HepG2 (cell line): ENCODE results near the gene MIDN. TPM values are rescaled to one million over a fixed set of nuclear protein-coding genes. Genes with fewer than 3 reads are reported as not detected.

ENCODE experiments used
- ARHGAP35 ChIP-seq: sonication (generic); formaldehyde crosslinking; IDR thresholded peaks from 2 replicates; pipeline ENCODE4 v1.9.0; 2022; ENCODE audit warnings: mild to moderate bottlenecking, inconsistent platforms, moderate library complexity, missing genetic modification reagents, borderline replicate concordance
- KMT2A ChIP-seq: sonication (generic); formaldehyde crosslinking; IDR thresholded peaks from 2 replicates; pipeline ENCODE4 v1.4.0; 2020; ENCODE audit warnings: missing genetic modification reagents
- MIER3 ChIP-seq: IDR thresholded peaks from 2 replicates; pipeline ENCODE4 v1.6.1; 2016; ENCODE audit warnings: missing compliant biosample characterization, borderline replicate concordance
- MXD3 ChIP-seq: IDR thresholded peaks from 2 replicates; pipeline ENCODE4 v1.6.1; 2016; ENCODE audit warnings: mild to moderate bottlenecking, missing biosample characterization, missing genetic modification reagents
- NR2F6 ChIP-seq, 2 experiments: IDR thresholded peaks; 2 replicates each; pipeline ENCODE4 v1.6.1; 2016; ENCODE audit warnings: antibody characterized with exemption in 1 of 2, mild to moderate bottlenecking in 1 of 2
- PAF1 ChIP-seq: IDR thresholded peaks from 2 replicates; pipeline ENCODE4 v1.6.1; 2016; ENCODE audit warnings: missing genetic modification reagents, missing compliant biosample characterization
- RELA ChIP-seq: sonication (generic); formaldehyde crosslinking; IDR thresholded peaks from 2 replicates; pipeline ENCODE4 v1.4.0; 2020; ENCODE audit warnings: missing genetic modification reagents
- SMARCE1 ChIP-seq: fragments of 450-650 bp; IDR thresholded peaks from 2 replicates; pipeline ENCODE4 v1.6.1; 2017; ENCODE audit warnings: borderline replicate concordance
- SP5 ChIP-seq: IDR thresholded peaks from 2 replicates; pipeline ENCODE4 v1.6.1; 2016; ENCODE audit warnings: low read depth, borderline replicate concordance
- SPEN ChIP-seq: sonication (generic); formaldehyde crosslinking; IDR thresholded peaks from 2 replicates; pipeline ENCODE4 v1.5.1; 2020; ENCODE audit warnings: low read depth, mild to moderate bottlenecking, missing genetic modification reagents
- ZC3H4 ChIP-seq: sonication (generic); formaldehyde crosslinking; IDR thresholded peaks from 2 replicates; pipeline ENCODE4 v1.4.0; 2020; ENCODE audit warnings: missing genetic modification reagents, borderline replicate concordance
- ZFP82 ChIP-seq: sonication (generic); formaldehyde crosslinking; IDR thresholded peaks from 2 replicates; pipeline ENCODE4 v1.5.1; 2020; ENCODE audit warnings: mild to moderate bottlenecking, missing genetic modification reagents, borderline replicate concordance
- ZNF142 ChIP-seq: sonication (generic); formaldehyde crosslinking; IDR thresholded peaks from 2 replicates; pipeline ENCODE4 v1.4.0; 2020; ENCODE audit warnings: missing genetic modification reagents
- ZNF230 ChIP-seq: sonication (generic); formaldehyde crosslinking; IDR thresholded peaks from 2 replicates; pipeline ENCODE4 v1.4.0; 2020; ENCODE audit warnings: mild to moderate bottlenecking, missing genetic modification reagents
- ZNF253 ChIP-seq: sonication (generic); formaldehyde crosslinking; IDR thresholded peaks from 2 replicates; pipeline ENCODE4 v1.8.0; 2022; ENCODE audit warnings: mild to moderate bottlenecking, missing genetic modification reagents, borderline replicate concordance
- ZNF572 ChIP-seq: sonication (generic); formaldehyde crosslinking; IDR thresholded peaks from 2 replicates; pipeline ENCODE4 v1.5.1; 2020; ENCODE audit warnings: mild to moderate bottlenecking, missing genetic modification reagents
- ZNF816 ChIP-seq: sonication (generic); formaldehyde crosslinking; IDR thresholded peaks from 2 replicates; pipeline ENCODE4 v1.8.0; 2022; ENCODE audit warnings: missing genetic modification reagents, mild to moderate bottlenecking, borderline replicate concordance
- polyA plus RNA-seq, 8 experiments: library from polyadenylated mRNA; depleted of rRNA in 3 of 8; stranded (reverse) in 7 of 8; unstranded in 1 of 8; fragments of >200 nt; fragmentation: Illumina TruSeq in 4 of 8; extraction: Trizol in 4 of 8; gene quantifications; 2 replicates each; pipeline versions ENCODE4 v1.2.1 to v1.2.3, GENCODE V29; 2011 to 2016; ENCODE audit warnings: low read depth in 4 of 8, missing spikeins in 1 of 8, mixed read lengths in 1 of 8; ENCODE audit not compliant: insufficient read depth in 1 of 8
- total RNA-seq, 5 experiments: library from RNA; depleted of rRNA; stranded (reverse); fragments of >200 nt; fragmentation: Illumina TruSeq; extraction: Trizol; gene quantifications; 2 replicates each; pipeline ENCODE4 v1.2.3, GENCODE V29; 2016; ENCODE audit warnings: low read depth in 1 of 5
- TF ChIP-seq, protein P1 (sequence below): sonication (generic); formaldehyde crosslinking; IDR thresholded peaks from 2 replicates; pipeline ENCODE4 v1.8.1; 2022; ENCODE audit warnings: low read depth, mild to moderate bottlenecking, missing genetic modification reagents
- TF ChIP-seq, protein P2 (sequence below): sonication (generic); formaldehyde crosslinking; IDR thresholded peaks from 2 replicates; pipeline ENCODE4 v1.4.0; 2020; ENCODE audit warnings: mild to moderate bottlenecking, missing genetic modification reagents
- TF ChIP-seq, protein P3 (sequence below): sonication (generic); formaldehyde crosslinking; IDR thresholded peaks from 2 replicates; pipeline ENCODE4 v1.4.0; 2020; ENCODE audit warnings: mild to moderate bottlenecking, missing genetic modification reagents

MIDN gene
- total and polyA plus RNA-seq, 2 of the 13 experiments (the other 11 are each of a cell fraction or from before 2014, with no cell fraction given), result 8.4 to 18.0 TPM

GRCh38 chr19:1275976-1276627, 27.7 kb downstream of the MIDN start (continued):
- TF ChIP-seq, protein P1, sequence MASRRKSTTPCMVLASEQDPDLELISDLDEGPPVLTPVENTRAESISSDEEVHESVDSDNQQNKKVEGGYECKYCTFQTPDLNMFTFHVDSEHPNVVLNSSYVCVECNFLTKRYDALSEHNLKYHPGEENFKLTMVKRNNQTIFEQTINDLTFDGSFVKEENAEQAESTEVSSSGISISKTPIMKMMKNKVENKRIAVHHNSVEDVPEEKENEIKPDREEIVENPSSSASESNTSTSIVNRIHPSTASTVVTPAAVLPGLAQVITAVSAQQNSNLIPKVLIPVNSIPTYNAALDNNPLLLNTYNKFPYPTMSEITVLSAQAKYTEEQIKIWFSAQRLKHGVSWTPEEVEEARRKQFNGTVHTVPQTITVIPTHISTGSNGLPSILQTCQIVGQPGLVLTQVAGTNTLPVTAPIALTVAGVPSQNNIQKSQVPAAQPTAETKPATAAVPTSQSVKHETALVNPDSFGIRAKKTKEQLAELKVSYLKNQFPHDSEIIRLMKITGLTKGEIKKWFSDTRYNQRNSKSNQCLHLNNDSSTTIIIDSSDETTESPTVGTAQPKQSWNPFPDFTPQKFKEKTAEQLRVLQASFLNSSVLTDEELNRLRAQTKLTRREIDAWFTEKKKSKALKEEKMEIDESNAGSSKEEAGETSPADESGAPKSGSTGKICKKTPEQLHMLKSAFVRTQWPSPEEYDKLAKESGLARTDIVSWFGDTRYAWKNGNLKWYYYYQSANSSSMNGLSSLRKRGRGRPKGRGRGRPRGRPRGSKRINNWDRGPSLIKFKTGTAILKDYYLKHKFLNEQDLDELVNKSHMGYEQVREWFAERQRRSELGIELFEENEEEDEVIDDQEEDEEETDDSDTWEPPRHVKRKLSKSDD (CRISPR knock-in tag), result no peak
- TF ChIP-seq MXD3 (CRISPR knock-in tag) (peak; percentile 15; the same call in 1 of the 2 replicates), RELA (CRISPR knock-in tag) (no peak), ZNF572 (CRISPR knock-in tag) (0 out of 2 replicates have a peak, but pooled peaks have one; percentile 9), KMT2A (CRISPR knock-in tag) (0 out of 2 replicates have a peak, but pooled peaks have one; percentile 37), ARHGAP35 (0 out of 2 replicates have a peak, but pooled peaks have one; percentile 54), ZNF142 (CRISPR knock-in tag) (no peak), PAF1 (CRISPR knock-in tag) (no peak), ZNF230 (CRISPR knock-in tag) (peak; percentile 65; the same call in 1 of the 2 replicates), MIER3 (peak; percentile 23; the same call in 1 of the 2 replicates), SPEN (CRISPR knock-in tag) (peak; percentile 2; the same call in 1 of the 2 replicates), ZNF253 (no peak), SMARCE1 (no peak), NR2F6 (IDR thresholded peaks at IDR 0.05) (no peak), NR2F6 (CRISPR knock-in tag; IDR thresholded peaks at IDR 0.05) (peak; percentile 53; the same call in 1 of the 2 replicates), ZFP82 (CRISPR knock-in tag) (0 out of 2 replicates have a peak, but pooled peaks have one; percentile 52), ZC3H4 (CRISPR knock-in tag) (no peak), SP5 (CRISPR knock-in tag) (peak; percentile 86; the same call in 1 of the 2 replicates), ZNF816 (CRISPR knock-in tag) (0 out of 2 replicates have a peak, but pooled peaks have one; percentile 4)
- TF ChIP-seq, protein P2, sequence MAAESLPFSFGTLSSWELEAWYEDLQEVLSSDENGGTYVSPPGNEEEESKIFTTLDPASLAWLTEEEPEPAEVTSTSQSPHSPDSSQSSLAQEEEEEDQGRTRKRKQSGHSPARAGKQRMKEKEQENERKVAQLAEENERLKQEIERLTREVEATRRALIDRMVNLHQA (CRISPR knock-in tag), result no peak
- TF ChIP-seq, protein P3, sequence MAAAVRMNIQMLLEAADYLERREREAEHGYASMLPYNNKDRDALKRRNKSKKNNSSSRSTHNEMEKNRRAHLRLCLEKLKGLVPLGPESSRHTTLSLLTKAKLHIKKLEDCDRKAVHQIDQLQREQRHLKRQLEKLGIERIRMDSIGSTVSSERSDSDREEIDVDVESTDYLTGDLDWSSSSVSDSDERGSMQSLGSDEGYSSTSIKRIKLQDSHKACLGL, result peak; percentile 44; the same call in 1 of the 2 replicates
